OCI-LY1 (cell line): ENCODE measurements around the gene PRKAR2B.
A peak's percentile ranks its signal among the peaks of the same experiment; 100 is the strongest.

Experiments used
- H2AFZ ChIP-seq: fragments of 200-600 bp; sonication (generic), shearing (Covaris generic); 2 replicates; pipeline ENCODE4 v1.6.0; 2014; ENCODE audit warnings: antibody characterized with exemption, mild to moderate bottlenecking, low read length
- H3F3A ChIP-seq: fragments of 200-600 bp; sonication (generic), shearing (Covaris generic); 2 replicates; pipeline ENCODE4 v1.6.0; 2014; ENCODE audit warnings: mild to moderate bottlenecking, antibody characterized with exemption, low read length, moderate library complexity; ENCODE audit not compliant: insufficient read depth
- H3K27ac ChIP-seq: fragments of 200-600 bp; sonication (generic); 2 replicates; pipeline ENCODE4 v1.5.1; 2014; ENCODE audit warnings: low read length, mixed run types, mild to moderate bottlenecking, low read depth; ENCODE audit not compliant: poor library complexity, severe bottlenecking
- H3K27me3 ChIP-seq: fragments of 200-600 bp; sonication (generic); 2 replicates; pipeline ENCODE4 v1.6.0; 2014; ENCODE audit warnings: antibody characterized with exemption, mild to moderate bottlenecking, low read length, moderate library complexity; ENCODE audit not compliant: insufficient read depth
- H3K36me3 ChIP-seq: fragments of 200-600 bp; sonication (generic); 2 replicates; pipeline ENCODE4 v1.6.1; 2014; ENCODE audit warnings: mild to moderate bottlenecking, antibody characterized with exemption, low read length, moderate library complexity, mixed read lengths; ENCODE audit not compliant: insufficient read depth
- H3K4me1 ChIP-seq: fragments of 200-600 bp; sonication (generic); 2 replicates; pipeline ENCODE4 v1.5.1; 2014; ENCODE audit warnings: mild to moderate bottlenecking, low read length, moderate library complexity; ENCODE audit not compliant: insufficient read depth, severe bottlenecking
- H3K4me2 ChIP-seq: fragments of 200-600 bp; sonication (generic), shearing (Covaris generic); 2 replicates; pipeline ENCODE4 v1.6.1; 2014; ENCODE audit warnings: low read length
- H3K4me3 ChIP-seq: fragments of 200-600 bp; sonication (generic); 2 replicates; pipeline ENCODE4 v1.5.1; 2014; ENCODE audit warnings: low read length, low read depth, mild to moderate bottlenecking, mixed read lengths; ENCODE audit not compliant: poor library complexity, severe bottlenecking
- H3K79me2 ChIP-seq: fragments of 200-600 bp; shearing (Covaris generic); 2 replicates; pipeline ENCODE4 v1.6.1; 2016; ENCODE audit warnings: mixed run types, low read length, mixed read lengths; ENCODE audit not compliant: insufficient read depth
- H3K9ac ChIP-seq: fragments of 200-600 bp; sonication (generic), shearing (Covaris generic); 2 replicates; pipeline ENCODE4 v1.6.1; 2014; ENCODE audit warnings: mild to moderate bottlenecking, low read length, mixed read lengths
- H3K9me2 ChIP-seq: fragments of 200-600 bp; sonication (generic), shearing (Covaris generic); 2 replicates; pipeline ENCODE4 v1.6.1; 2014; ENCODE audit warnings: low read depth, mild to moderate bottlenecking, low read length, mixed read lengths
- H3K9me3 ChIP-seq: fragments of 200-600 bp; shearing (Covaris generic); 2 replicates; pipeline ENCODE4 v1.6.1; 2014; ENCODE audit warnings: low read length, mixed read lengths
- H4K20me1 ChIP-seq: fragments of 200-600 bp; sonication (generic), shearing (Covaris generic); 2 replicates; pipeline ENCODE4 v1.6.0; 2016; ENCODE audit warnings: mild to moderate bottlenecking, low read length; ENCODE audit not compliant: insufficient read depth
- CTCF ChIP-seq: fragments of 200-600 bp; sonication (generic), shearing (Covaris generic); IDR thresholded peaks from 2 replicates; pipeline ENCODE4 v1.5.1; 2017; ENCODE audit warnings: mild to moderate bottlenecking, antibody characterized with exemption, low read length, moderate library complexity, mixed read lengths
- EZH2 ChIP-seq: fragments of 200-600 bp; sonication (generic), shearing (Covaris generic); IDR thresholded peaks from 2 replicates; pipeline ENCODE4 v1.8.0; 2017; ENCODE audit warnings: borderline replicate concordance, mixed run types, mild to moderate bottlenecking, antibody characterized with exemption, low read length, moderate library complexity, mixed read lengths

PRKAR2B gene

GRCh38 chr7:107128217-107128616 lies 83.7 kb downstream of the PRKAR2B start:
- no peaks in the 10 kb centered on the region for H3K36me3 ChIP-seq
- no peak overlapping the region for H3K9ac ChIP-seq
- no peaks in the 10 kb centered on the region for H3K27me3 ChIP-seq
- H3K9me3 ChIP-seq = no peaks in the 10 kb centered on the region
- H3K9me2 ChIP-seq = no peaks in the 10 kb centered on the region
- no peaks in the 10 kb centered on the region for H3K4me1 ChIP-seq
- no peaks in the 10 kb centered on the region for H3K79me2 ChIP-seq
- H3K4me3 ChIP-seq = no peak overlapping the region
- H3K4me2 ChIP-seq = no peak overlapping the region
- no peaks in the 10 kb centered on the region for H3F3A ChIP-seq
- no peak overlapping the region for H3K27ac ChIP-seq
- no peaks in the 10 kb centered on the region for H4K20me1 ChIP-seq
- TF ChIP-seq CTCF (no peak), EZH2 (no peak)
- no peak overlapping the region for H2AFZ ChIP-seq

GRCh38 chr7:107128748-107129147 lies 84.2 kb downstream of the PRKAR2B start:
- H3K27me3 ChIP-seq = no peaks in the 10 kb centered on the region
- H3K4me3 ChIP-seq = no peak overlapping the region
- H2AFZ ChIP-seq = no peak overlapping the region
- H3K4me2 ChIP-seq = no peak overlapping the region
- H3K79me2 ChIP-seq = no peaks in the 10 kb centered on the region
- no peak for TF ChIP-seq EZH2
- no peak for TF ChIP-seq CTCF
- H3K36me3 ChIP-seq = no peaks in the 10 kb centered on the region
- H3K4me1 ChIP-seq = no peaks in the 10 kb centered on the region
- H3F3A ChIP-seq = no peaks in the 10 kb centered on the region
- H4K20me1 ChIP-seq = no peaks in the 10 kb centered on the region
- H3K9me2 ChIP-seq = no peaks in the 10 kb centered on the region
- no peak overlapping the region for H3K9ac ChIP-seq
- no peaks in the 10 kb centered on the region for H3K9me3 ChIP-seq
- no peak overlapping the region for H3K27ac ChIP-seq

GRCh38 chr7:107130487-107131220 lies 86.1 kb downstream of the PRKAR2B start:
- Histone ChIP-seq H3K27ac (no peak overlapping the region), H3K36me3 (no peaks in the 10 kb centered on the region), H3K27me3 (no peaks in the 10 kb centered on the region), H3F3A (no peaks in the 10 kb centered on the region), H2AFZ (no peak overlapping the region), H3K4me3 (no peak overlapping the region), H3K9ac (no peak overlapping the region), H4K20me1 (no peaks in the 10 kb centered on the region), H3K79me2 (no peaks in the 10 kb centered on the region), H3K9me3 (no peaks in the 10 kb centered on the region), H3K9me2 (no peaks in the 10 kb centered on the region), H3K4me1 (no peaks in the 10 kb centered on the region), H3K4me2 (no peak overlapping the region)
- peak; percentile 12; the same call in 1 of the 2 replicates for TF ChIP-seq CTCF
- TF ChIP-seq EZH2 = no peak
